IPS-18c (cell line): ENCODE measurements around the gene ATP6AP2.
"Not testable (repeated sequence)": the region's sequence is repeated elsewhere in the genome, so short reads cannot be mapped to it uniquely, and the experiment has no call there.

Experiments used
- H3K4me3 ChIP-seq: 2 replicates; pipeline ENCODE4 v1.7.0; 2013; ENCODE audit warnings: low read depth, mild to moderate bottlenecking, low read length, moderate library complexity; ENCODE audit not compliant: insufficient read depth
- H3K9me3 ChIP-seq: one replicate; pipeline ENCODE4 v1.6.1; 2013; ENCODE audit warnings: mild to moderate bottlenecking, low read length, moderate library complexity; ENCODE audit not compliant: control insufficient read depth, insufficient read depth

The ATP6AP2 gene

DNA sequence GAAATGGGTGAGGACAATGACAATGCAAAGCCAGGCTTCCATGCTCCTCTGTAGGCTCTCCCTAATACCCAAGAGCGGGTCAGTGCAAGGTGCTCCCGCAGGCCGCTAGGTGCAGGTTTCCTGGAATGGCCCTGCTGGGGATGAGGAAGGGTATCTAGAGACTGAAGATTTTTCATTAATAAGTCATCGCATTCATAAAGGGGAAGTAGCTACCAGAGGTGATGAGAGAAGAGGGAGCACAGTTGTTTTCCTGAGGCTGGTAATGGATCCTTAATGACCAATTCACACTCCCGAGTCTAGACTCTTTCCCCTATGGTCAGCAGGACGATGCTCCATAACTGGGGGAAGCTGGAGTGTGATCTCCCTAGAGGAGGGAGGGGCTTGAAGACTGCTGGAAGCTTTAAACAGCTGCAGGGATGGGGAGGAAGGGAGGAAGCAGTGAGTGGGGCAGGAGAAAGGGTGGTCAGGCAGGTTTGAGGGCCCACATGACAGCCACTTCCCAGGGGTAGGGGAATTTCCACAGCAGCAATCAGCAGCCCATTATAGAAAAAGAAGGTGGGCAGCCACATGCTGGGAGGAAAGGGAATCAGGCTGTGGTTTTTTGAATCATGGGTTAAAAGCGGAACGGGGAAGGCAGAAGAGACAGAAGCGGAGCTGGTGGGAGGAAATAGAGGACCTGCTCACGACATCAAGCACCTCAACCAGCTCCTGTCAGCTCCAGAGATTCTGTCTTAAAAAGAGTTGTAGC is 10.2 kb upstream of the ATP6AP2 start:
- no peak overlapping the region for H3K4me3 ChIP-seq

DNA sequence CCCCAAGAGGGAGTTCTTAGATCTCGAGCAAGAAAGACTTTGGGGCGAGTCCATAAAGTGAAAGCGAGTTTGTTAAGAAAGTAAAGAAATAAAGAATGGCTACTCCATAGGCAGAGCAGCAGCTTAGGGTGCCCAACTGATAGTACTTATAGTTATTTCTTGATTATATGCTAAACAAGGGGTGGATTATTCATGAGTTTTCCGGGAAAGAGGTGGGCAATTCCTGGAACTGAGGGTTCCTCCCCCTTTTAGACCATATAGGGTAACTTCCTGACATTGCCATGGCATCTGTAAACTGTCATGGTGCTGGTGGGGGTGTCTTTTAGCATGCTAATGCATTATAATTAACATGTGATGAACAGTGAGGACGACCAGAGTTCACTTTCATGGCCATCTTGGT is 9.6 kb upstream of the ATP6AP2 start:
- not testable (repeated sequence) for H3K4me3 ChIP-seq, H3K9me3 ChIP-seq

More for the DNA sequence above, 10.2 kb upstream of the ATP6AP2 start:
- H3K9me3 ChIP-seq = peaks cover 9% of the 10 kb centered on the region

DNA sequence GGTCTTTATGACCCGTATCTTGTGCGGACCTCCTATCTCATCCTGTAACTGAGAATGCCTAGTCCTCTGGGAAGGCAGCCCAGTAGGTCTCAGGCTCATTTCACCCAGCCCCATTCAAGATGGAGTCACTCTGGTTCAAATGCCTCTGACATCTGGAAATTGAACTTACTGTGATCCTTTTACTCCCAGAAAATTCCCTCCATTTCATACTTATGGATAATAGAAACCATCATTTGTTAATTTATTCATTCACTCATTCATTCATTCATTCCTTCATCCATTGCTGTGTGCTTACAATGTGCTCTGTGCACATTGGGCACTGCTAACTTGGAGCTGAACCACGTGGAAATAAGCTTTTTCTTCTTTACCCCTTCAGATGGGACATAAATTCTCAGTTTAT is 9.2 kb upstream of the ATP6AP2 start:
- H3K4me3 ChIP-seq = no peak overlapping the region

DNA sequence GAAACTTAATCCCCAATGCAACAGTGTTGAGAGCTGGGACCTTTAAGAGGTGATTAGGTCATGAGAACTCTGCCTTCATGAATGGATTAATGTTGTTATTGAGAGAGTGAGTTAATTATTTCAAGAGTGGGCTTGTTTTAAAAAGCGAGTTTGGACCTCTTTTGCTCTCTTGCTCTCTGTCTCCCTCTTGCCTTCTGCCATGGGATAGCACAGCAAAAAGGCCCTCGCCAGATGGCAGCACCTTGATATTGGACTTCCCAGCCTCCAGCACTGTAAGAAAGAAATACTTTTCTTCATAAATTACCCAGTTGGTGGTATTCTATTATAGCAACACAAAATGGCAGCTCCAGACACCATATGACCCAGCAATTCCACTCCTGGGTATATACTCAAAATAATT is 7.0 kb upstream of the ATP6AP2 start:
- H3K9me3 ChIP-seq = peaks cover 9% of the 10 kb centered on the region
- no peak overlapping the region for H3K4me3 ChIP-seq

More for the DNA sequence above, 9.2 kb upstream of the ATP6AP2 start:
- peaks cover 9% of the 10 kb centered on the region for H3K9me3 ChIP-seq

DNA sequence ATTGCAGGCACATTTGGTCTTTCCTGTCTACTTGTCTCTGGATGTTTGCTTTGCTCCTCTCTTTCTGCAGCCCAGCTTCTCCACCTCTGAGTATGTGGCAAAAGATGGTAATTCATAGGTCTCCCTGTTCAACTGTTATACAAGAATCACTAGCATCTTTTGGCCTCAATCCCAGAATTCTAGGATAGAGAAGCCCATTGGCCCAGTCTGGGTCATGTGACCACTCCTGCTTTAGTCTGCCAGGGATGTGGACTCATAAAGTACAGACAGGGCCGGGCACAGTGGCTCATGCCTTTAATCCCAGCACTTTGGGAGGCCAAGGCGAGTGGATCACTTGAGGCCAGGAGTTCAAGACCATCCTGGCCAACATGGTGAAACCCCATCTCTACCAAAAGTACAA is 5.4 kb upstream of the ATP6AP2 start:
- H3K9me3 ChIP-seq, H3K4me3 ChIP-seq: not testable (repeated sequence)

DNA sequence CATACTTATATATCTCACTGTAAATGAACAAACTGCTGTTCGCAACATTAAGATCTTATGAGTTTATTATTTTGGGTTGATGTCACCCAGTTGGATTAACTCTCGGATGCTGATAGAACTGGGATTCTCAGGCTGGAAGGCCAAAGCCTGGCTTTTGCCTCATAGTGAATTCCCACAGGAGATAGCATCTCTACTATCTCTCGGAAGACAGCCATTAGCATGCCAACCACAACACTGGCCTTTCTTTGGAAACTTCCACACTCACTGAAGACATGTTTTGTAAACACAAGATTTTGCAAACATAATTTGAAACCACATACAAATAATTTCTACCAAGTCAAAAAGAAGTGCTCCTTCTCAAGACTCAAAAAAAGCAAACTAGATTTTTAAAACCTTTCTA is 4.5 kb upstream of the ATP6AP2 start:
- H3K4me3 ChIP-seq = no peak overlapping the region

DNA sequence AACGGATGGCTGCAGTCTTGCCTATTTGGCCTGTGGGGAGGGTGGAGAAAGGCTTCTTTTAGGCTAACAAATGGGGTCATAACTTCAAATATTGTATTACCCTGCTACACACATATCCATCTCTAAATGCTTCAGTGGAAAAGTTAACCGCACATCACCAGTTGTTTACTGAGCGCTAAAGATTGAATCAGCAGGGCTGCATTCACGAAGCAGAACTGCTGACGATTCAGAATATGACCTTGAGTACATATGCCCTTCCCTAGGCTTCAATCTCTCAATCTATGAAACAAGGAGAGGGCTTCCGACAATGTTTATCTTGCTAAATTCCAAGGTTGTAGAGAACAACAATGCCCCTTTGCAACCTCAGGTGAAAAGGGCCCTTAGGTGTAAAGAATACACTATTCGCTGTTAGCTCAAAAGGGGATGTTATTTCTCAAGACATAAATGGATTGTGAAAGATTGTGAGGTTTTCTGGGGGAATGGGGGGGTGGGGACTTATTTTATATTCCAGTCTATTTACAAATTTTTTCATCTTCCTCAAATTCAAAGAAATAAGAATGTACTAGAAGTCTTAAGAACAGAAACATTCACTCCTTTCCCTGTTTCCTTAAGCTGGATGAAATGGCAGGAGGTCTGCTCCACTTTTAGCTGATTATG is 2.6 kb upstream of the ATP6AP2 start:
- peaks cover 2% of the 10 kb centered on the region for H3K9me3 ChIP-seq
- no peak overlapping the region; the same call in 1 of the 2 replicates for H3K4me3 ChIP-seq

More for the DNA sequence above, 4.5 kb upstream of the ATP6AP2 start:
- peaks cover 6% of the 10 kb centered on the region for H3K9me3 ChIP-seq

DNA sequence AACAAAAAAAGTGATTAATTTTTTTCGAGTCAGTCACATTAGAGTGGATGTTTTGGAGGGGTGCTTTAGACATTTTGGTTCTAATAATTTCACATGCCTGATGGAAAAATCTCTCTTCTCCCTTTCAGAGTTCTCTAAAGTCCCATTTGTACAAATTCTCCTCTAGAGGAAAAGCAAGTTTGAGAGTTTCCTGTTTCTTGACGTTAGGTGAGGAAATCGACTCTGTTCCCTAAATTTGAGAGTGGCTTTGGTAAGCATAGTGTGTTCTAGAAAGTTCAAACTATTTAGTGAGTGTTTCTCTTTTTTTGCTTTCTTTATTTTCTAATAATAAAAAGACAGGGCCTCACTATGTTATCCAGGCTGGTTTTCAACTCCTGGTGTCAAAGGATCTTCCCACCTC is 1.6 kb upstream of the ATP6AP2 start:
- peaks cover 4% of the 10 kb centered on the region for H3K9me3 ChIP-seq
- no peak overlapping the region for H3K4me3 ChIP-seq

DNA sequence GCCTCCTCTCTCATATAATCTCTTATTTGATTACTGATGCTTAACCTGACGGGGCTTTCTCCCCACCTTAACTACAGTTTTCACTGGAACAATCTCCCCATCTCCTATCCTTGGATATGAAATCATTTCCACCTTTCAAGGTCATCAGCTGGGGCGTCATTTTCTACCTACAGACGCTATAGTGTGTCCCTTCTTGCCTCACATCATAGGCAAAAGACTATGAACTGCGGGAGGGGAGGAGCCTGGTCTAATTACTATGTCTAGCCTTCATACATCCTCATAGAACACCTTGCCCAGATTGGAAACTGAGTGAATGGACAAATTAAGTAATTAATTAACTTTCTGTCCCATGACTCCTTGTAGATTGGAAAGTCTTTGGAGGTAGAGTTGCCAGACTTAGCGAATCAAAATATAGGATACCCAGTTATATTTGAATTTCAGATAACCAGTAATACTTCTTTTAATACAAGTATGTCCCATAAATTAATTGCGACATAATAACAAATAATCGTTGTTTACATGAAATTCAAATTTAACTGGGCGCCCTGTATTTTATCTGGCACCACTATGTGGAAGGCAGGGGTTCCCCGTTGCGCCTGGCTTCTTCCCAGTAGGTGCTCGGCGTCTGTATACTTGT is 752 bp upstream of the ATP6AP2 start:
- Histone ChIP-seq H3K4me3 (peak overlapping the region; percentile 67), H3K9me3 (peaks cover 7% of the 10 kb centered on the region)

DNA sequence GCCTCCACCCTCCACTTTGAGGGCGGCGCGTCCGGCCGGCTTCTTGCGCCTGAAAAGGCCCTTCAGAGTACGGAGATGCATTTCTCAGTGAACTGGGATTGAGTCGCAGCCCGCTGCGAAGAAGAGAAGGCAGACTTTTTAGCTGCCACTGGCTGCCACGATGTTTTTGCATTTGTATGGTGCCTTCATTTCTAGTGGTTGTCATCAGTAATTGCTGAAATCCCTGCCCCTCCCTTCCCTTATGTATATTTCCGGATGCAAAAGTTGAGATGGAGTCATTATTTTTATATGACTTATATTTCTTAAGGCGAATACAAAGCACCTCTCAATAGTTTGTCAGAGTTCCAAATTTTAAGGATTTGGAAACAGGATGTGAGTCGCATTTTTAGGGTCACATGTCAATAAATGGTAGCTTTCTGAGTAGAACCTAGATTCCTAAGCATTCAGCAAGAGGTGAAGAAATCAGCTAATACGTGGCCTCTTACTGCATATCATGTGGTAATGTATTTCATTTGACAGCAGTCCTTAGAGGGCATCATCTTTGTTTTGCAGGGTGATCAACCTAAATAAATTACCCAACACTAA is 658 bp downstream of the ATP6AP2 start:
- H3K9me3 ChIP-seq = peaks cover 7% of the 10 kb centered on the region
- H3K4me3 ChIP-seq = peak overlapping the region; percentile 67

DNA sequence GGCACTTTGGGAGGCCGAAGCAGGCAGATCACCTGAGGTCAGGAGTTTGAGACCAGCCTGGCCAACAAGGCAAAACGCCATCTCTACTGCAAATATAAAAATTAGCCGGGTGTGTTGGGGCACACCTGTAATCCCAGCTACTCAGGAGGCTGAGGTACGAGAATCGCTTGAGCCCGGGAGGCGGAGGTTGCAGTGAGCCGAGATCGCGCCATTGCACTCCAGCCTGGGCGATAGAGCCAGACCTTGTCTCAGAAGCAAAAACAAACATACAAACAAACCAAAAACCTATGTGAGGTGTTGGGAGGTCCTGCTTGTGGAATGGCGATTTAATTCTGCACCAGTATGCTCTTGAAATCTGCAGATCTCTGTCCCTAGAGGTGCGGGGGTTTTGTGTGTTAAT is 1.4 kb downstream of the ATP6AP2 start:
- not testable (repeated sequence) for H3K9me3 ChIP-seq, H3K4me3 ChIP-seq

DNA sequence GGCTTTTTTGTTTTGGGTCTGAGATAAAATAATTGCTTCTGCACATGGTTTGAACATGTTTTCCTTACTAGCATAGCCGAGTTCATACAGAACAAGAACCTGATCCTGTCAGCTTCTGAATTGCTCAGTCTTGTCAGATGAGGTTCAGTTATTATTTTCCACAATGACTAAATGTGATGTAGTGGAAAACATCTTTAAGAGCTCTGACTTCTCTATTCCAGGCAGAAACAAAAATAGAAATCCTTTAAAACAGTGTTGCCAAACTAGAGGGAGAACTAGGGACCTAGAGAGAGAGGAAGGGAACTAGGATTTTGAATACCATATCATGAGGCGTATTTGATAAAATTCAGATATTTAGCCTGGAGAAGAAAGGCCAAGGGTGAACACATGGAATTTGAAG is 2.0 kb downstream of the ATP6AP2 start:
- peaks cover 7% of the 10 kb centered on the region for H3K9me3 ChIP-seq

DNA sequence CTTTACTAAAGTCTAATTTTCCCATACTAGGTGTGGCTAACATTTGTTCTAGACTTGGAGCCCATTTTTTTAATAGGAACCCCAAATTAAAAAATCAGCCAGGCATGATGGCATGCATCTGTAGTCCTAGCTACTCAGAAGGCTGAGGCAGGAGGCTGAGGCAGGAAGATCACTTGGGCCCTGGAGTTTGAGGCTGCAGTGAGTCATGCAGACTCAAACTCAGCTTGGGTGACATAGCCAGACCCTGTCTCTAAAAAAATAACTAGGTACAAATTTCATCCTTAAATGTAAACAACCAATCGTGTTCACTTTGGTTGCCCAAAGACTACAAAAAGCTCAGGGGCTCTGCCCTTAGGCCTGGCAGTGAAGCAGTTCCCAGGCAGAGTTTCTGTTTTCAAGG is 6.9 kb downstream of the ATP6AP2 start:
- H3K9me3 ChIP-seq, H3K4me3 ChIP-seq: not testable (repeated sequence)

More for the DNA sequence above, 2.0 kb downstream of the ATP6AP2 start:
- no peak overlapping the region for H3K4me3 ChIP-seq

DNA sequence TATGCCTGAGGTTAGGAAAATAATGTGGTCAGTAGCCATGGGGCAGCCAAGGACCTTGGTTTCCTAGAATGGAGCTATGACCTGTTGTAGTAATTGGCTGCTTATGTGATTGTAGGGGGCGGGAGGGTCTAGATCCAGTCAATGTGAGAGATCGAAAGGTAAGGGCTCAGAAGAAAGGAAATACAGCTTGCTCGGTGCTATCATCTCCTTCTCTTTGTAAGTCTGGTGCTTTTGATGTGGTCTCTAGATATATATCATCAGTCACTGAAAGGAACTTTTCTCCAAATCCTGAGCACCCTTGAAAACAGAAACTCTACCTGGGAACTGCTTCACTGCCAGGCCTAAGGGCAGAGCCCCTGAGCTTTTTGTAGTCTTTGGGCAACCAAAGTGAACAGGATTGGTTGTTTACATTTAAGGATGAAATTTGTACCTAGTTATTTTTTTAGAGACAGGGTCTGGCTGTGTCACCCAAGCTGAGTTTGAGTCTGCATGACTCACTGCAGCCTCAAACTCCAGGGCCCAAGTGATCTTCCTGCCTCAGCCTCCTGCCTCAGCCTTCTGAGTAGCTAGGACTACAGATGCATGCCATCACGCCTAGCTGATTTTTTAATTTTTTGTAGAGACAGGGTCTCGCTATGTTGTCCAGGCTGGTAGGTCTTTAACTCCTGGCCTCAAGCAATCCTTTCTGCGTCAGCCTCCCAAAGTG is 9.0 kb downstream of the ATP6AP2 start:
- not testable (repeated sequence) for H3K9me3 ChIP-seq, H3K4me3 ChIP-seq

DNA sequence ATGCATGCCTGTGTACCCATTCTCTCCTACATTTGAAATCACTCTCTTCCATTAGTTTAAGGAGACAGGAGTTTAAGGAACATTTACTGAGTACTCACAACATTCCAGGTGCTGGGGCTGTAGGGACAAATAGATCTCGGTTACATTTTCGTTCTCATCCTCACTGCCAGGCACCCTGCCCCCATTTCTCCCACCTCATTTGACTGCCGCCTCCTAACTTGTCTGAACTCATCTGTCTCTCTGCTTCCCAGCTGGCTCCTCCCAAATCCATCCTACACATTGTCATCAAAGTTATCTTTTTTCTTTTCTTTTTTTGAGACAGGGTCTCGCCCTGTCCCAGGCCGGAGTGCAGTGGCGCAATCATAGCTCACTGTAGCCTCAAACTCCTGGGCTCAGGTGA is 22.7 kb downstream of the ATP6AP2 start:
- H3K4me3 ChIP-seq = no peak overlapping the region
- peaks cover 3% of the 10 kb centered on the region for H3K9me3 ChIP-seq

DNA sequence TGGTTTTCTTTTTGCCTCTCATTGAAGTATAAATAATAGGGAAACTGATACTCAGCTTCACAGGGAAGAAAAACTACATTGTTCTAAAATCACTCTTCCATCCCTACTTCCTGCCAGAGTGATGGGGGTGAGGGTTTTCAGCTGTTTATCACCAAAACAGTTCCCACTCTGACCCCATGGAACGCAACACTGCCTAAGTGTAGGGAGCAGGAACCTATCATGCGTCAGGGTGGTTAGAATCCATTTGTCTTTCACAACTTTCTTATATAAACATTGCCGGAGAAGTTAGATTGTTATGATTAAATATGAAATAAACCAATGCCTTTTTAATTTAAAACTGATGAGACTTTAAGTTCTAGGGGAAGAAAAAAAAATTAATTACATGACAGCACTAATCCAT is 26.6 kb downstream of the ATP6AP2 start:
- no peak overlapping the region for H3K4me3 ChIP-seq
- no peaks in the 10 kb centered on the region for H3K9me3 ChIP-seq

DNA sequence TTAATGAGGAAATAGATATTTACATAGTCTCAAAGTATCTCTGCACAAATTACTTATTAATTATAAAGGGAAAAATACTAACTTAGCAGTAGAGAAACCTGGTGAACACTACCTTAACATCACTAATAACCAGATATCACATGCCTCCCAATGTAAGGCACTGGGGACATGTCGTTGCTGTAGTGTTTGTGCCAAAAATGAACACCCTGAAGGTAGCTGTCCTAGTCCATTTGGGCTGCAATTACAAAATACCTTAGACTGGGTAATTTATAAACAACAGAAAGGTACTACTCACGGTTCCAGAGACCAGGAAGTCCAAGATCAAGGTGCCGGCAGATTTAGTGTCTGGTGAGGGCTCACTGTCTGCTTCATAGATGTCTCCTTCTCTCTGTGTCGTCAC is 31.7 kb downstream of the ATP6AP2 start:
- no peak overlapping the region for H3K4me3 ChIP-seq
- H3K9me3 ChIP-seq = peaks cover 2% of the 10 kb centered on the region
